ENCODE results near the gene OR5AN1.

DNA sequence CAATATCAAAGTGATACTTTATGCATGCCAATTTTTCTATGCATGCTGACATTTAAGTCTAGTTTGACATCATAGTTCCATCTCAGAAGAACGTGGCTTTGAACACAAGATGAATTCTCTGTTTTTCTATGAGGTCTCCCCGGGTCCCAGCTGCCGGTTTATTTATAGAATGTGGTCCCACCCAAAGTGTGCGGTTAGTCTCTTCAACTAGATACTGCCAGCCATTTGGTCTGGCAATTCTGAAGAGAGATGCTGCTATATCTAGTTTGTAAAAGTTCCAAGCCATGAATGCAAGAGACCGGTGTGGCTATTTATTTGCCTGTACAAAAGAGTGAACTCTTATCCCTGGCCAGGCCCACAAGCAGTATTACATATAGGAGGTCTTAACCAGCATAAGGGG, 58.3 kb downstream of the OR5AN1 start:
- no peak for TF ChIP-seq CTCF (IDR thresholded peaks at IDR 0.05; ENCODE audit: insufficient read depth, low read depth, low read length)
- no peak for TF ChIP-seq EZH2 (IDR thresholded peaks at IDR 0.05; ENCODE audit: insufficient read depth, low read length)
